HG03460 (cell line): ENCODE measurements around the gene GOLGA1.
"Not testable (repeated sequence)": the region's sequence is repeated elsewhere in the genome, so short reads cannot be mapped to it uniquely, and the experiment has no call there.

Source experiments
- ATAC-seq: cut with Tn5 transposase; IDR thresholded peaks from one replicate; pipeline ENCODE4 v1.9.1; 2021; ENCODE audit not compliant: unreplicated experiment

The GOLGA1 gene

DNA sequence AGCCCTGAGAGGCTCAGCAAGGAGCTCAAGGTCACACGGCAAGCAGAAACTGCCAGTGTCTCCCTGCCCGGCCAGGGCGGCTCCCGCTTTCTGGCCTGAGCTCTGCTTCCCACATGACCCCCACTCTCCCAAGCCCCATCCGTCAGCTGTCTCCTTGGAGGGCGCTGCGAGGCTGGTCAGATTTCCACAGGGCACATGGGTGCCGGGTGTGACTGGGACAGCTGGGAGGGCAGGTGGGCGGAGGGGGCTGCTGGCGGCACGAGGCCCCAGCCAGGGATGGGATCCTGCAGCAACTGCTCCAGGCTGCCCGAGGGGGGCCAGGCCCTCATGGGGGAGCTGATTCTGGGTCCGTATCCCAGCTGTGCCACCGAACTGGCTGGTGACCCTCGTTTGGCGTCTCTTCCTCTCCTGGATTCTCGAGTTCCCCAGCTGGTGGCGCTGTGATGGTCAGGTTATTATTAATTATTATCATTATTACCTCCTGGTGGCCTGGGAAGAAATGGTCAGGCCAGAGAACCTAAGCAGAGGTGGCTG lies 100.5 kb downstream of the GOLGA1 start:
- no peak for ATAC-seq

DNA sequence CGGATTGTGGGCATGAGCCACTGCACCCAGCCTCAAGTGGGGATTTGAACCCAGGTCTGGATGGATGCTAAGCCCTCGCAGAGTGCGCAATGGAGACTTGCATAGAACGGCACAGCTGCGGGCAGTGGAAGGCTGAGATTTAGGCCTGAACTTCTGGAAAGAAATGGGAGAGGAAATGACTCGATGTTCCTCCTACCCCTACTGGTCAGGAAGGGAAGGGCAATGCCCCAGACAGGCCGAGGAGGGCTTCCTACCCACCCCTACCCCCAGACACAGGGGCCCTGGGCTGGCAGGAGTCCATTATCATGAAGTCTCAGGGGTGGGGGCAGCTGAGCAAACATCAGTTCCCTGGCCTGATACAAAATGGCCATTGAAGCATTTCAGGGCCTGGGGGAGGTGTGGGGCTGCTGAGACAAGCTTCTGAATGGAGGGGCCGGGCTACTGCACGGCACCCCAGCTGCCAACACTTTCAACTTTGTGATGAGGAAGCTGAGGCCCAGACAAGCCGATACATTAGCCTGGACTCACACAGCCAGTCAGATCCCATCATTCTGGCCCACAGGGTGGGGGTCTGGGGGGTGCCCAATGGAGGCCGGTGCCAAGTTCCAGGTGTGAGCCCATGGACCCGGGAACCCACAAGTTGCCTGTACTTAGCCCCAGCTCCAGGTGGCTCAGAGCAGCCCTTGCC lies 101.1 kb downstream of the GOLGA1 start:
- ATAC-seq = no peak

DNA sequence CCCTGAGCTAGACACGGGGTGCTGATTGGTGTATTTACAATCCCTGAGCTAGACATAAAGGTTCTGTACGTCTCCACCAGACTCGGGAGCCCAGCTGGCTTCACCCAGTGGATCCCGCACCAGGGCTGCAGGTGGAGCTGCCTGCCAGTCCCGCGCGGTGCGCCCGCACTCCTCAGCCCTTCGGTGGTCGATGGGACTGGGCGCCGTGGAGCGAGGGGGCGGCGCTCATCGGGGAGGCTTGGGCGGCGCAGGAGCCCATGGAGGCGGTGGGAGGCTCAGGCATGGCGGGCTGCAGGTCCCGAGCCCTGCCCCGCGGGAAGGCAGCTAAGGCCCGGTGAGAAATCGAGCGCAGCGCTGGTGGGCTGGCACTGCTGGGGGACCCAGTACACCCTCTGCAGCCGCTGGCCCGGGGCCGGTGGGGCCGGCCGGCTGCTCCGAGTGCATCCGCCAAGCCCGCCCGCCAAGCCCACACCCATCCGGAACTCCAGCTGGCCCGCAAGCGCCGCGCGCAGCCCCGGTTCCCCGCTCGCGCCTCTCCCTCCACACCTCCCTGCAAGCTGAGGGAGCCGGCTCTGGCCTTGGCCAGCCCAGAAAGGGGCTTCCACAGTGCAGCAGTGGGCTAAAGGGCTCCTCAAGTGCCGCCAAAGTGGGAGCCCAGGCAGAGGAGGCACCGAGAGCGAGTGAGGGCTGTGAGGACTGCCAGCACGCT lies 102.2 kb downstream of the GOLGA1 start:
- not testable (repeated sequence) for ATAC-seq

DNA sequence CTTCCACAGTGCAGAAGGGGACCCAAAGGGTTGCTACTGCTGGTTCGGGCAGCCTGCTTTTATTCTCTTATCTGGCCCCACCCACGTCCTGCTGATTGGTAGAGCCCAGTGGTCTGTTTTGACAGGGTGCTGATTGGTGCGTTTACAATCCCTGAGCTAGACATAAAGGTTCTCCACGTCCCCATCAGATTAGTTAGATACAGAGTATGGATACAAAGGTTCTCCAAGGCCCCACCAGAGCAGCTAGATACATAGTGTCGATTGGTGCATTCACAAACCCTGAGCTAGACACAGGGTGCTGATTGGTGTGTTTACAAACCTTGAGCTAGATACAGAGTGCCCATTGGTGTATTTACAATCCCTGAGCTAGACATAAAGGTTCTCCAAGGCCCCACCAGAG lies 102.8 kb downstream of the GOLGA1 start:
- not testable (repeated sequence) for ATAC-seq

DNA sequence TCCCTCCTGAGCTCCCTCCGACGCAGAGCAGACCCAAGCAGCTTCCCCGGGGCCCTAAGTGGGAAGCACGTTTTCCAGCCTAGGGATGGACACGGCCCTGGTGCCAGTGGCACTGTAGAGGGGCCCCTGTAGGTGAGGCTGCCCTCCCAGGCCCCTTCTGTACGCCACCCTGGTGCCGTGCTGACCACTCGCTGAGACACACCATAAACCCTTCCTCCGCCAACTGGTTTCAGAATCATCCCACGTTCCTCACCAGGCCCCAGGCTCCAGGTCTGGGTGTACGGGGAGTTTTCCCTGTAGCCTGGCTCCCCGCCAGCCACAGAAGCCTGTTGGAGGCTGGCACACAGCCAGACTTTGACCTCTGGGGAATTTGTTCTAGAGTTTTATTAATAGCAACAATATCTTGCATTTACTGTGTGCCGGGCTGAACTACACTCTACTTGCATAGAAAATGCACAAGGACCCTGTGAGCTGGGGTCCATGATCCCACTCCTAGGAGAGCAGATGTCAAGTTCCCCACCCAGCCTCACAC lies 105.8 kb downstream of the GOLGA1 start:
- no peak for ATAC-seq

GRCh38 chr9:124834591-124834990 lies 106.3 kb downstream of the GOLGA1 start:
- no peak for ATAC-seq

DNA sequence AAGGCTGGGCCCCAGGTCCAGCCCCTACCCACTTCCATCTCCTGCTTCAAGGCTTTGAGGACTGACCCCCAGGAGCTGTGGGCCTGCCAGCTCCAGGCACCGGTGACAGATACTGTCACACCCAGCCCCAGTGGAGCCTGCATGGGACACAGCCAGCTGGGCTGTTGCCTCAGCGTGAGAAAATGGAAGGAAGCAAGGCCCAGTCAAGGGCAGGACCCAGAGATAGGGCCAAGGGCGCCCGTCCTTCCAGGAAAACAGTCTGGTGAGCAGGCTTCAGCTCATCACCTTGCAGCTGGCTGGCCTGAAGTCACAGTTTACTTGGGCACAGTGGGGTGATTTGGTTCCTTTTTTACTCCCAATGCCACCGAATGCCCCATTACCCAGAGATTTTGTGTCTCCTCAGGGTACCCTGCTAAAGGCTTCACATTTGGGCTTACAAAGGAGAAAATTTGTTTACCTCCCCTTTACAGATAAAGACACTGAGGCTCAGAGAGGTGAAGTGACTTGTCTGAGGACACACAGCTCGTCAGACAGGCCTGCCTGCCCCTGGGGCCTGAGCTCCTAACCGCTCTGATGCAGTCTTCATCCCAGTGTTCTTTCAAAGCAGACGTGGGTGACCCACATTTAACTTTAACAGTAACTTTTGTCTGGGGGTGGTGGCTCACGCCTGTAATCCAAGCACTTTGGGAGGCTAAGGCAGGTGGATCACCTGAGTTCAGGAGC lies 109.1 kb downstream of the GOLGA1 start:
- no peak for ATAC-seq

GRCh38 chr9:124830593-124830992 lies 110.3 kb downstream of the GOLGA1 start:
- ATAC-seq = no peak

DNA sequence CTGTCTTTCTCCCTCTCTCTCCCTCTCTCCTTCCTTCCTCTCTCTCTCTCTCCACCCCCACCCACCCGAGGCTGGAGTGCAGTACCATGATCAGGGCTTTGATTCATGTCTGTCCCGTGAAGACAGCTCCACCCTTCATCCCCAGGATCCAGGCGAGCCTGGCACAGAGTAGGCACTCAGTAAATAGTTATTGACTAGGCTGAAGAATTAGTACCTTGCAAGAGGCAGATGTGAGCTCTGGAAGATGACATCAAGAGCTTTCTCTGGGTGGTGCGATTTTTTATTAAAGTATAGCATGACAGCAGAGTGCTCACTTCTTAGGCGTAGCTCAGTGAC lies 111.6 kb downstream of the GOLGA1 start:
- ATAC-seq = no peak

- no peak for ATAC-seq
Observed at GRCh38 chr9:124828489-124829333, 112.2 kb downstream of the GOLGA1 start.
